HG03097 (cell line): ENCODE measurements around the gene STEAP4.

Experiments used
- ATAC-seq: cut with Tn5 transposase; IDR thresholded peaks from one replicate; pipeline ENCODE4 v1.9.1; 2021; ENCODE audit not compliant: unreplicated experiment, low FRiP score

STEAP4 gene

DNA sequence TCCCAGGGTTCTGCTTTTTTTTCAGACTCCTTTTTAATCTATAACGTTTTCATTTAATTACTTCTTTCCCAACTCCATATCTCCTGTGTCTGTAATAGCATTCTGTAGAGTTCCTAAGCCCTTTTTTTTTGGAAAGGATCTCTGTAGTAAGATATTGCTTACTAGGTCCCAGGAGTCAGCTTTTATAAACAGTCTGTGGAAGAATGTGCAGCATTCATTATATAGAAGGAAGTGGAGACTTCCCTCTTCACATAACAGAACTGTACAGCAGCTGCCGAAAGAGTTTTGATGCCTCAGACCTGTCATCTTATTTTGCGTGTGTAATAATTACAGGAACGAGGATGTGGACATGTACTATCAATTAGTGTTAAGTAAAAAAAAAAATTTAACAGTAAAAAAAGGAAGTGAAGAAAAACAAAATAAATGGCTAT lies 7.4 kb upstream of the STEAP4 start:
- ATAC-seq: no peak

DNA sequence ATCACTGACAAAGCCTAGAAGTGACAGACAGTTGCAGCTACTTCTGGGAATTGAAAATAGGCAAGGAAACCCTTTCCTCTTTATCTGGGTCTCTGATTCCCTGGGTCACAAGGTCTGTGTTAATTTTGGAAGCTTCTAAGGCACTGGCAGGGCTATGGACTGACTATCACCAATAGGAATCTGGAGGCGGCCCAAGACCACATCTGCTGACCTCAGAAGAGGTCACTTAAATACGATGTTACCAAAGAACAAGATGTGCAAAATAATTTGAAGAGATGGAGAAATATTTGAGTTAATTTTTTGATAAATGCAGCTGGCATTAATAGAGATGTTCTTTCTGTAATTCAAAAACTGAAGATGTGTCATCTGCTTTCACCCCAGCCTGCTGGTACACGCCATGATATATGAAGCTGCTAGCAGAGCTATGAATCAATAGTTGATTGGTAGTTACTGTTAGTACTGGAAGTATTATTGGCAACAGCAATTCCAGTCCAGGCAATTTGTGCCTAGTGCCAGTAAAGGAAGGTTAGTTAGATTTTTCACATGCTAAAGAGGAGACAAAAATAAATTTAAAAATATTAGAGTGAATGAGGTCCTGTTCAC lies 5.5 kb upstream of the STEAP4 start:
- no peak for ATAC-seq

DNA sequence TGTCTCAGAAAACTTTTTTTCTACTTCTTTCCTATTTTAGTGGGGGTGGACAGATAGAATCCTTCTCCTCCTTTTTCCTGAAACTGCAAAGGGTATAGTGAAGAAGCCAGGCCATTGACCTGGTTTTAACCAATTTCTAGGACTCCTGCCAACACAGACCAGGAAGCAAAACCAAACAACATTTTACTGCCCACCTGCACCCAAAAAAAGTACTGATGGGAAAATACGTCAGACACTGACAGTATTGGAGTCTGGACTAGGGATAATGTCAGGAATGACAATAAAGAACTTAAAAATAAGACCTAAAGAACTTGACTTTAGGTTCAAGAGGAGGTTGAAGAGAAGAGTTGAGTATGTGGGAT lies 5.0 kb upstream of the STEAP4 start:
- no peak for ATAC-seq

DNA sequence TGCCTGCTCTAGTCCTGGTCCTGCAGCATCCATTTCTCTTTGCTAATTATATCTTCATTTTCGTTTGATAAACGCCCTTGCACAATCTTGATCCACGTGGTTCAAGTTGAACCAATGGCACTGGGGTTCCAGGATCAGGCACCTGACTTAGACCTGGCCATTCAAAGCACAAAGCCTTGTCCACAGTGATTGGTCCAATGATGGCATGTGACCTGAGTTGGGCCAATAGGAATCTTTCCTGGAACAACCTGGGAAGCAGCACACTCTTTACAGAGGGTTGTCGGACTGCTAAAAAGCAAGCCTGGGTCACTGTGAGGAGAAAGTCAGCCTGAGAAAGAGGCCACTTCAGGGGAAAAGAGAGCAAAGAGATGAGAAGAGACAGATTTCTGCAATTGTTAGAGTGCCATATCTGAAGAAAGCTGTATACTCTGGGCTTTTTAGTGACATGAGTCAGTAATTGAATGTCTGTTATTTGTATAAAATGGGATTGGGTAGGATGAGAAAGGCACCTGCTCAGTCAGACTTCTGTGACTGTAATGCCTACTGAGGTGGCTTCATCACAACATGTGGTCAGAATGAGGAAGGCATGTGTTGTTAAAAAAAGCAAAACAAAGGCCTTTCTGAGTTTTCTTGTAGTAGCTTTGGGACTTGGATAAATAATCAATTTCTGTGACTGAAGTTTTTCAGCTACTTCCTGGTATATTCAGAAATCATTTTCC lies 4.4 kb upstream of the STEAP4 start:
- no peak for ATAC-seq

DNA sequence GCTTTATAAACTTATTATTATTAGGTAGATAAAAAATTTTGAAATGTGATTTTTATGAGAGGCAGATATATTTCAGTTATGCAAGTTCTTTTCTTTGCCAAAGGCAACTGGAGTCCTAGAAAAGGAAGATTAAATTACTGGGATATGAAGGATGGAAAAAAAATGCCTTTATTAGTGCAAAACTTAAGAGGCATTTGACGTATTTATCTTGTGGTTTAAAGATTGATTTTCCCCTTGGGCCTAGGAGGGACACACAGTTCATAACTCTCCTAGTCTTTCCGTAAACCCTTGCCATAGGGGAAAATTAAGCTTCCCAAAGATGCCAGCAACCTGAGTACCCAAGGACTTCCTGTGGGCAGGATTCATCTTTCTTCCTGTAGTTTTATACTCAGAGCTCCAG lies 3.1 kb upstream of the STEAP4 start:
- no peak for ATAC-seq

DNA sequence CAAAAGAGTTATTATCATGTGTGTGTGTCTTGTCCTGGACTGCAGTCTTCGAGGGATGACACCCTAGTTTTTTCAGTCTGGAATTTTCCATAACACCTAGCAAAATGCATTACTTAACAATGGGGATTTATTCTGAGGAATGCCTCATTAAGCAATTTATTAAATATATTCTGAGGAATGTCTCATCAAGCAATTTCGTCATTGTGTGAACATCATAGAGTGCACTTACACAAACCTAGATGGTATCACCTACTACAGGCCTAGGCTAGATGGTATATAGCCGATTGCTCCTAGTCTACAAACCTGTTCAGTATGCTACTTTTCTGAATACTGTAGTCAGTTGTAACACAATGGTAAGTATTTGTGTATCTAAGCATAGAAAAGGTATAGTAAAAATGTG lies 1.1 kb upstream of the STEAP4 start:
- ATAC-seq: no peak

DNA sequence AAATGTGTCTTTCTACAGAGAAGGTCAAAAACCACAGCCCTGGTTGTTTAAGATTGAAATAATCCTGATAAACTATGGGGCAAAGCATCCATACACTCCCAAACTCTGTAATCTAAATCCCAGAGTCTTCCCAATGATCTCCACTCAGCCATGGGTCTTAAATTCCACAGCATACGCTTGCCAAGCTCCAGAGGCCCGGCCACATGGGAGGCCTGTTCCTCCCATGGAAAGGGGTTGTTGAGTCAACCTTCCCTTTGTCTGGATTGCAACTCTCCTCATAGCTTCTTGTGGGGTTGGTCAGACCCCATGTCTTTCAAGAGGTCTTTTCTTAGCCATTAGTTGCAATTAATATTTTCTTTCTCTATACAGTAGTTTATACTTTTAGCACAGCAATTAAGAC lies 718 bp upstream of the STEAP4 start:
- no peak for ATAC-seq

DNA sequence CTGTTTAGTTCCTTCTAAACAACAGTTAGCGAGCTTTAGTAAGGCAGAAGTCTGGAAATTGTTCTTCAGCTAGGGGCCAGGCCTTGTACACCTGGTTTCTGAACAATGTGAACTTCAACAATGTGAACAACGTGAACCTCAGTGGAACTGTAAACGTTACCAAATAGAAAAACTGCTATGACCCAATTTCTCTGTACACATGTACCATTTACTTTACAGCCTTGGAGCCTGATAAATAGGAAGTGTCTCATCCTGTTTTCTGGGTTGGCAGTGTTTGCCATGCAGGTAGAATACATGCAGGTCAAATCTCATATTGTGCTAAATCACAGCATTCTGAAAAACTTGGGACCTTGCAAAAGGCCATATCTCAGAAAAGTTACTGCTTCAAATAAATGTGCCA lies 1.6 kb downstream of the STEAP4 start:
- ATAC-seq: no peak

DNA sequence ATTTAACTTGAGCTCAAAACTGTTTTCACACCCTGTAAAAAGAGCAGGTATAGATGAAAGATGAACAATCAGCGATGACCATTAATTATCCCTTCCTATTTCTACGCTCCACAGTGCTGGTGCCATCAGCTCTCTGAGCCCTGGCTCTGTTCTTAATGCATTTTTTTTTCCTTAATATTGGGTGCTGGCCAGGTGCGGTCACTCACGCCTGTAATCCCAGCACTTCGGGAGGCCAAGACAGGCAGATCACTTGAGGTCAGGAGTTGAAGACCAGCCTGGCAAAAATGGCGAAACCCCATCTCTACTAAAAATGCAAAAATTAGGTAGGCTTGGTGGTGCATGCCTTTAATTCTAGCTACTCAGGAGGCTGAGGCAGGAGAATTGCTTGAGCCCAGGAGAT lies 4.2 kb downstream of the STEAP4 start:
- ATAC-seq: no peak

DNA sequence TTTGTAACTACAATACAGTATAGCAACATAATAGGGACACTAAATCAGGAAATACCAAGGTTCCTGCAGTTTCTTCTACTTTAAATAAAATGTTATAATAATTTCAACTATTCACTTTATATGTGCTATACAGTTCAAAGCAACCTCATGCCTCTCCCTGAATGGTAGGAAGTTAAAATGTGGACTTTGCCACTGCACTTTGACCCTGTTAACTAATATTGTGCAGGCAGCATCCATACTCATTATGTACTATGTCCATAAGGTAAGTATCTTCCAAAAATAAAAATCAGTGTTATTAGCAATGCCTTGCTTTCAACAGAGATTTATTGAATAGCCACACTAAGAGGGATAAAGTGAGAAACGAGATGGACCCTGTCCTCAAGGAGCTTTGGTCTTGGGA lies 4.8 kb downstream of the STEAP4 start:
- ATAC-seq: no peak

DNA sequence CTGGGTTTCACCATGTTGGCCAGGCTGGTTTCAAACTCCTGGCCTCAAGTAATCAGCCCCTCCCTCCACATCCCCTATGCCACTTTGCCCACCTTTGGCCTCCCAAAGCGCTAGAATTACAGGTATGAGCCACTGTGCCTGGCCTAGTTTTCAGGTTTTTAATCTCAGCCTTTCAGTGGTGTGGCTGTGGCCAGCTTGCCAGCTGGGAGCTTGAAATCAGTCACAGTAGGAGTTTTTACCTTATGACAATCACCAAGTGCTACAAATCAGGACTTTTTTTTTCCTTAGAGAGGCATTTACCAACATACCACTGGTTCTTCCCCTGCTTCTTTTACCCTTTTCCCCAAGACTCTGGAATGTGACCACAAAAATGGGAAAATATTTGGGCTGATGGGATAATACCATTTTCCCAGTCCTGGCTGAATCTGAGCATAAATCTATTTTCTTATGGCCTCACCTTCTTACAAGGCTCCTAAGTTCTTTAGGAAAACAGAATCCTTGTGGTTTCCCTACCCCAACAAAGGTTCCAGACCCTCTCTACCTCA lies 6.2 kb downstream of the STEAP4 start:
- no peak for ATAC-seq

DNA sequence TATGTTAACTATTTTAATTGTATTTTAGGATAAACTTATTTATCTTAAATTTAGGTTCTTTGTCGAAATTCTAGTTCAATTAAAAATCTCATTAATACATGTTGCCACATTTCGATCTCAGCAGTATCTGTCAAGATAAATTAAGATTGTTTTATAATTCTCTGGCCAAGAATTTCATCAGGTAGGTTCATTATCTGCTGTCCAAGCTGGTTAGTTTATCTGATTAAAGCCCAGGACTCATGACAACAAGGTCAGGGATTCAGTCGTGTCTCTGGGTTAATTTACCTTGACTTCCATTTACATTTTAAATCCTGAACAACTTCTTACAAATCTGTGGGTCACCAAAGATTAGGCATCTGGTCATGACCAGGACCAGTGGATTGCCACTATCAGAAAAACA lies 7.6 kb downstream of the STEAP4 start:
- no peak for ATAC-seq

DNA sequence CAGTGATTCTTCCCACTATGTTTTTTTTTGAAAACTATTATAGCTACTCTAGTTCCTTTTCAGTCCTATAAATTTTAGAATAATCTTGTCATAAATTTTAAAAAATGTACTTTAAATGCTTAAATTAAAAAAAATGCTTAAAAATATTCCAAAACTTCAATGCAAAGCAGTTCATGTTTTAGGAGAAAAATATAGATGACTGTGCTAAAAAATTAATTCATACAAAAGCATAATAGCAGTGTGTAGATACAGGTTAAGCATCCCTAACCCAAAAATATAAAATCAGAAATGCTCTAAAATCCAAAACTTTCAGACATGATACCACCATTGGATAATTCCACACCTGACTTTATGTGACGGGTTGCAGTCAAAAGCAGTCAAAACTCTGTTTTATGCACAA lies 12.8 kb downstream of the STEAP4 start:
- ATAC-seq: no peak

DNA sequence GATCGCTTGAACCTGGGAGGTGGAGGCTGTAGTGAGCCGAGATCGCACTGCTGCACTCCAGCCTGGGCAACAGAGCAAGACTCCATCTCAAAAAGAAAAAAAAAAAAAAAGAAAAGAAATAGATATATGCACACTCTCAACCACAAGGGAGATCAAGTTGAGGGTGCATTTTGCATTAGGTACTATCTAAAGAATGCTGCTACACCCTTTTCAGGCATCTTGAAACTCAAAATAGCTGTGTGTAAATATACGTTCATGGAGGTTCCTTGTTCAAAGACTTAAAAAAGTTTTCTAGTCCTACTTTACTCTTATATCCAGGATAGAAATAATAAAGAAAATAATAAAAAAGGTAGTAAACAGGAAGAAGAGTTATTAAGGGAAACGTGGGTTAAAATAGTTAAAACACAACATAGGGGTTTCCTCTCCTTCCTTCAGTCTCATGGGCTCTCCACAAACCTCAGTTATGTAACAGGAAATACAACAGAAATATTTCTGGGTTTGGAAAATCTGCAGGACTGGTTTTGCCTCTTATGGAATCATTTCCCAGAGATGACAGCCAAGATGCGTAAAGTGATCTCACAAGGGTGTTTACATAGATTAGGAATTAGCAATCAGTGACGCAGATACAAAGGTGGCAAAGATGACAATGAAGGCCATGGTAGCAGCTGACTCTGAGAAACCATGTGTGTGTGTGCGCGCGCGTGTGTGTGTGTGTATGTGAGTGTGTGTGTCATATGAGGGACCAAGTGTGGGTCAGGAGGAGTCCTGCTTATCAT lies 15.1 kb downstream of the STEAP4 start:
- ATAC-seq: no peak

DNA sequence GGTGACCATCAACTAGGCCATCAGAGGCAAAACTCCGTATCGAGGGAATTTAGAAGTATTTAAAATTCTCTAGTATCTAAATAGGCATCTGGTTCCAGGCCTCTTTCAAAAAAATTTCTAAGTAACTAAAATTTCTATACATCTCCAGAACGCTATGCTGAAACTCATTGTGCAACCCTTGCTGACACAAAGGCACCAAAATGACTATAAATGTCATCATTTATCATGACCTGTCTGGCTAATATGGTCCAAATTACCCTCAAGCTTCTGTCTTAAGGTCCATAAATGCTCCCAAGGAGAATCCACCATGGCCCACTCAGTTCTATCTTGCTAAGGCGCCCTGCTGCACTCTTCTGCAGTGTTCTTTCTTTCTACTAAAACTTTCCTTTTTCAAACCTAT lies 16.2 kb downstream of the STEAP4 start:
- no peak for ATAC-seq

DNA sequence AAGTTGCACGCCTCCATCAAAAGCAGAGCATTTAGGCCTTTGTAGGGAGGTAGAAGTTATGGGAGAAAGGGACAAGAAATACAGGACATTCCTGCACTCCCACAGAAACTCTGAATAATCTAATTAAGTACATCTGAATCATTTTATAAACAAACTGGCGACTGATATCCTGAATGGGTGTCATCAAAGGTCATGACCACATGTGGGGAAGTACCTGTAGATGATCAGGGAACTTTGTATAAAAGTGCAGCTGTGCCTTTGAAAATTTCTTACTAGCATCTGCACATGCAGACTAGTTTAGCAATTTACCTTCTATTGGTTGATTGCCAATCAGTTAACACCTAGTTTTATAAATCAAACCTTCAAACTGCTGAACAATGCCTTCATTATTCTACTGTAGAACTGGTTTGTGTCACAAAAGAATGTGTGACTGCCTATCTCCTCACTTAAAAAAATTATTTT lies 17.1 kb downstream of the STEAP4 start:
- no peak for ATAC-seq

DNA sequence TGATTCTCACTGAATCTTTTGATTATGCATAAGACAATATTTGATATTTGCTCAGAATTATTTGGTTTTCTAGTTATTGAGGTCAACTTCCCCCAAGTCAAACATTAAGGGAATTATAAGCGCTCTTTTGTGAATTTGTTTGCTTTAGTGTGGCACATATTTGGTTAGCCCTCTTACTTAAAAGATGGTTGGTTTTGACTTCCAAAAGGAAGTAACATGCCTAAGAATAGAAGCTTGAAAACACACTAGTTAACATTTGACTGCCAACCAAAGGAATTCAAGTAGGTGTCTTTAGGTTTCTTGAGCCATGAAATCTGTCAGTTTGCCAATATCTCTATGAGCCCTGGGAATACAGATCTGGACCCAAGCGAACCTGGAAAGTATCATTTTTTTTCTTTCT lies 24.9 kb downstream of the STEAP4 start:
- ATAC-seq: no peak

DNA sequence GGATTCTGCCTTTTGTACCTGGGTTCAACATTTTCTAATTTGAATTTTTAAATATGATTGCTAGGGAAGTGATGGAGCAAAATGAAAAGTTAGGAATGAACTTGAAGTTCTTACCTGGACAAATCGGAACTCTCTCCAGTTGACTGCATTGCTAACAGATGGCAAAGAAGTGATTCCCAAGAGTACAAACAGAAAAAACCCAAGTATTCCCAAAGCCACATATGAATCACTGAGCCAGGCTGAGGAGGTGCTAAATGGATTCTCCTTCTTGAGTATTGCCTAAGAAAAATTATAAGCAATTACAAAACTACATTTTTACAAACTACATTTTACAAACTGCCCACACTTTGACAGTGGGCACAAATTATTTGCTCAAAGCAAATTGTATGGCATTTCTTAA lies 25.9 kb downstream of the STEAP4 start:
- ATAC-seq: no peak

DNA sequence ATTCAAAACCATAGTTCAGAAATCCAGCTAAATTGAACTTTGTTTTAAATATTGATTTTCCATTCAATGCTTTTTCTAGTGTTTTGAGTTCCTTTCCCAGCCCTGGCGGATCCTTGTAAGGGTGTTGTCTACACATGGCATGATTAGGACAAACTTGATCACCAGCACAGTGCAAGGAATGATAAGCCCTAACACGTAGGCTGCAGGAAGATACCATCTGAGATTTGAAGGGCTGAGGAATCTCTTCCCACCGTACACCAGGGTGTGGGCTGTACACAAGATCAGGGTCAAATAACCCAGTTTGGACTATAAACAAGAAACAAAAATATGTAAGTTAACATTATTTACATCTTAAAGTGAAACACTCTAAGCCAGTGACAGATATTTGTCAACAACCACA lies 27.4 kb downstream of the STEAP4 start:
- ATAC-seq: no peak

DNA sequence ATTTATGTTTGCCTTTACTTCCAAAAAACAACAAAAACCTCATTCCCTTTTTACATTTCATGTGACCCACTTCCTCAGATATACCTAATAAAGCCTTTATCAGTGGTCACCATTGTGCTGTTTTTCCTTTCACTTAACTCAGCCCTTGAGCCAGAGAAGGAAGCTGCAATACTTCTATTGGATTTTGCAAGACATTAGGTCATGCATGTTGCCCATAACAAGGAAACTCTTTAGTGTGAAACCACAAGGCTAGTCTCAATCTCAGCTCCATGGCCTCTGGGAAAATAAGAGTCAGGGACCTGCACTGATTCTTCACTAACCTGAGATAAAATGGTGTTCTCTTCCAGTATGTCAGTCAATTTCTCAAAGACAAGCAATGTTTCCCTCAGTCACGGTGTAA lies 27.8 kb downstream of the STEAP4 start:
- no peak for ATAC-seq

DNA sequence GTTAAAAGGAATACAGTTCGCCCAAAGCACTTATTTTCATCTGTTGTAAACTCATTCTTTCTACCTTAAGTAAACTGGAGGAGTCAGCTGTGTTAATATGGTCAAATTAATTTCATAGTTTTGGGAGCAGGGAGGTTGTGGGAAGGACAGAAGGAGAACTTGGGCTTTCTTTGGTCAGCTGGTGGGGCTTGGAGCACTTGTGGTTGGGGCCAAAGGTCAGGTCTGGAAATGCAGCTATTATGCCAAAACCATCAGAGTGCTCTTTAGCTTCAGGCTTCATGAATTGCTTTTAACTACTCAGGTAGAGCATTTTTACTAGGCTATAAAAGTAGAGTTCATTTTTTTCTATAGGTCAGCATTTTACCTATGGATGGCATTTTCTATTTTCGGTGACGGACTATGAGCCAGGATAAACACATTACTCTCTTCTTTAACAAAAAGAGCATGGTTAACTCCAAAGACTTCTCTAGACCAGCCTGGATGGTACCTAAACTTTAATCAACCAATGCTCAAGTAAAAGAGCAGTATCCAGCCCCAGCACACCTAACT lies 30.0 kb downstream of the STEAP4 start:
- ATAC-seq: no peak
